ENCODE measurements around the gene NPHP4. TPM values are rescaled to one million over a fixed set of nuclear protein-coding genes. Genes with fewer than 3 reads are reported as not detected.
A peak's percentile ranks its signal among the peaks of the same experiment; 100 is the strongest.

Gene NPHP4
- polyA plus RNA-seq, 1 of the 3 experiments (the other 2 are of a cell fraction): 7.0 TPM

DNA sequence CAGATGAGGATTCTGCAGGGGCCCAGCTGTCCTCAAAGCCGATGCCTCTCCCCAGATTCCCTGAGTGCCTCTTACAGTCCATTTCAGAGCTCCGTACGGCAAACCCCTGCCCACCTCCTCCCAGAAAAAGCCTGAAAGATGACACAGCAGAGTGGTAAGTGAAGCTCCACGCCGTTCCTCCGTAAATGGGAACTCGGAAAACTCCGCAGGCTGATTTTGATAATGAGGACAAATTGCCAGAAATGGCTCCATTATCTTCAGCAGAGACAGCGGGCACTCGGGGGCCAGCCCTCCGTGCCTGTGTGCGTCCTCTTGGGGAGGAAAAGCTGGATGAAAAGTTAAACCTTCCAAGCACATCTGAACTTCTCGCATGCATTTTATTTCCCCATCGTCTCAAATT is 81.1 kb downstream of the NPHP4 start:
- H3K79me2 ChIP-seq (ENCODE audit: insufficient read depth): no peaks in the 10 kb centered on the region
- no peak overlapping the region for H3K4me3 ChIP-seq (ENCODE audit: low read depth in 2 of 2, low read length in 1 of 2)
- H3K9ac ChIP-seq: no peak overlapping the region
- POLR2A ChIA-PET: no interaction called here
- no peaks in the 10 kb centered on the region for H3K9me2 ChIP-seq
- no peaks in the 10 kb centered on the region for H3K9me3 ChIP-seq
- H3F3A ChIP-seq (replicated peaks; ENCODE audit: insufficient read depth): no peaks in the 10 kb centered on the region
- TF ChIP-seq EZH2phosphoT487 (IDR thresholded peaks at IDR 0.05; ENCODE audit: borderline replicate concordance, low read depth): no peak
- no peak for TF ChIP-seq YY1 (IDR thresholded peaks at IDR 0.05; ENCODE audit: low read depth)
- no peak for TF ChIP-seq FOXM1 (IDR thresholded peaks at IDR 0.05; ENCODE audit: low read depth)
- TF ChIP-seq NFIC (IDR thresholded peaks at IDR 0.05; ENCODE audit: borderline replicate concordance): no peak
- no peak for TF ChIP-seq ELF1 (IDR thresholded peaks at IDR 0.05)
- no peak for TF ChIP-seq CHD2 (IDR thresholded peaks at IDR 0.05; ENCODE audit: low read length, partially characterized antibody)
- TF ChIP-seq RCOR1 (IDR thresholded peaks at IDR 0.05; ENCODE audit: low read length): no peak
- no peak for TF ChIP-seq NRF1 (IDR thresholded peaks at IDR 0.05; ENCODE audit: low read depth, low read length)
- TF ChIP-seq RFX5 (IDR thresholded peaks at IDR 0.05; ENCODE audit: low read length): no peak
- TF ChIP-seq, protein P1, sequence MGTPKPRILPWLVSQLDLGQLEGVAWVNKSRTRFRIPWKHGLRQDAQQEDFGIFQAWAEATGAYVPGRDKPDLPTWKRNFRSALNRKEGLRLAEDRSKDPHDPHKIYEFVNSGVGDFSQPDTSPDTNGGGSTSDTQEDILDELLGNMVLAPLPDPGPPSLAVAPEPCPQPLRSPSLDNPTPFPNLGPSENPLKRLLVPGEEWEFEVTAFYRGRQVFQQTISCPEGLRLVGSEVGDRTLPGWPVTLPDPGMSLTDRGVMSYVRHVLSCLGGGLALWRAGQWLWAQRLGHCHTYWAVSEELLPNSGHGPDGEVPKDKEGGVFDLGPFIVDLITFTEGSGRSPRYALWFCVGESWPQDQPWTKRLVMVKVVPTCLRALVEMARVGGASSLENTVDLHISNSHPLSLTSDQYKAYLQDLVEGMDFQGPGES (IDR thresholded peaks at IDR 0.05; ENCODE audit: low read depth, low read length): no peak
- TF ChIP-seq FOXJ3 (CRISPR knock-in tag; IDR thresholded peaks at IDR 0.05): no peak
- TF ChIP-seq MXI1 (IDR thresholded peaks at IDR 0.05; ENCODE audit: low read depth, low read length): no peak
- no peak for TF ChIP-seq MEF2A (IDR thresholded peaks at IDR 0.05; ENCODE audit: borderline replicate concordance, low read depth)
- TF ChIP-seq, protein P2, sequence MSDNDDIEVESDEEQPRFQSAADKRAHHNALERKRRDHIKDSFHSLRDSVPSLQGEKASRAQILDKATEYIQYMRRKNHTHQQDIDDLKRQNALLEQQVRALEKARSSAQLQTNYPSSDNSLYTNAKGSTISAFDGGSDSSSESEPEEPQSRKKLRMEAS (IDR thresholded peaks at IDR 0.05; ENCODE audit: low read depth): no peak
- TF ChIP-seq, protein P3, sequence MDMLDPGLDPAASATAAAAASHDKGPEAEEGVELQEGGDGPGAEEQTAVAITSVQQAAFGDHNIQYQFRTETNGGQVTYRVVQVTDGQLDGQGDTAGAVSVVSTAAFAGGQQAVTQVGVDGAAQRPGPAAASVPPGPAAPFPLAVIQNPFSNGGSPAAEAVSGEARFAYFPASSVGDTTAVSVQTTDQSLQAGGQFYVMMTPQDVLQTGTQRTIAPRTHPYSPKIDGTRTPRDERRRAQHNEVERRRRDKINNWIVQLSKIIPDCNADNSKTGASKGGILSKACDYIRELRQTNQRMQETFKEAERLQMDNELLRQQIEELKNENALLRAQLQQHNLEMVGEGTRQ (IDR thresholded peaks at IDR 0.05; ENCODE audit: borderline replicate concordance, low read depth, low read length): no peak
- TF ChIP-seq, protein P4, sequence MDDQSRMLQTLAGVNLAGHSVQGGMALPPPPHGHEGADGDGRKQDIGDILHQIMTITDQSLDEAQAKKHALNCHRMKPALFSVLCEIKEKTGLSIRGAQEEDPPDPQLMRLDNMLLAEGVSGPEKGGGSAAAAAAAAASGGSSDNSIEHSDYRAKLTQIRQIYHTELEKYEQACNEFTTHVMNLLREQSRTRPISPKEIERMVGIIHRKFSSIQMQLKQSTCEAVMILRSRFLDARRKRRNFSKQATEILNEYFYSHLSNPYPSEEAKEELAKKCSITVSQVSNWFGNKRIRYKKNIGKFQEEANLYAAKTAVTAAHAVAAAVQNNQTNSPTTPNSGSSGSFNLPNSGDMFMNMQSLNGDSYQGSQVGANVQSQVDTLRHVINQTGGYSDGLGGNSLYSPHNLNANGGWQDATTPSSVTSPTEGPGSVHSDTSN (IDR thresholded peaks at IDR 0.05): no peak
- CTCF ChIA-PET: interaction anchor here (1.2 to 8.6 kb wide), 3 partner anchors 22 to 134 kb away, joined by 3 to 55 read pairs (median 3); no protein-coding TSS in a partner anchor
- DNase-seq: peak; percentile 47
- H3K4me1 ChIP-seq (ENCODE audit: control insufficient read depth in 1 of 2, insufficient read depth in 2 of 2, low read depth in 1 of 2, low read length in 1 of 2): peaks cover 0 to 12% of the 10 kb centered on the region in 2 experiments; a peak in 1 of 4 replicates
- no peak overlapping the region for H2AFZ ChIP-seq (ENCODE audit: low read depth)
- no peaks in the 10 kb centered on the region for H3K36me3 ChIP-seq (replicated peaks in 1 of 2; ENCODE audit: control insufficient read depth in 1 of 2, insufficient read depth in 2 of 2, low read length in 1 of 2)
- no peaks in the 10 kb centered on the region for H3K27me3 ChIP-seq (ENCODE audit: insufficient read depth)
- no peaks in the 10 kb centered on the region for H4K20me1 ChIP-seq (ENCODE audit: insufficient read depth)
- 89% methylated on average over 11 of the region's 14 CpGs for WGBS (ENCODE audit: low lambda C conversion rate)
- no peak overlapping the region for H3K27ac ChIP-seq (ENCODE audit: low read depth in 2 of 2, low read length in 1 of 2)
- no peak overlapping the region for H3K4me2 ChIP-seq
